Measurements from ENCODE around the gene SYNE2.

Gene SYNE2

DNA sequence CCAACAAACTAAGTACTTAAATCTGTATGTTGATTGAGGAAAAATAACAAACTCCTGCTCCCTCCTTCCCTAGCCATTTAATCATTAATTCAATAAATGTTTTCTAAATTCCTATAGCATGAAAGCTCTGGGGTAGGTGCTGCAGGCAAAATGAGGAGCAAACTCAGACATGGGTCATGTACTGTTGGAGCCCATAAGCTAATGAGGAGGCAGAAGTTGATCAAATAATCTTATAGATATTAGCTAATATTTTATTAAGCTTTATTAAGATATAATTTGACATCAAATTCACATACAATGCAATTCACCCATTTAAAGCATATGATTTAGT is 70.6 kb downstream of the SYNE2 start:
- in situ Hi-C loops (cut with MboI; ENCODE audit: low pct_unique_long_range_greater_than_20kb, low sequenced_read_pairs, unreplicated experiment), result no loop called here

DNA sequence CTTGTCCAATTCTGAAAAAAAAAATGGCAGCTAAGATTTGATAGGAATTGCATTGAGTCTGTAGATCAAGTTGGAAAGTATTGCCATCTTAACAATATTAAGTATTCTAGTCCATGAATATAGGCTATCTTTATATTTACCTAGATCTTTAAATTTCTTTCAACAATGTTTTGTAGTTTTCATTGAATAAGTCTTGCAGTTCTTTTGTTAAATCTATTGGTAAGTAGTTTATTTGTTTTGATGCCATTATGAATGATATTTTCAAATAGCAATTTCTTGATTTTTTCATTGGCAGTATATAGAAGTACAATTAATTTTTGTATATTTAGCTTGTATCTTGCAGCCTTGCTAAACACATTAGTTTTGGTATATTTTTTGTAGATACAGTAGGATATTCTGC is 71.6 kb downstream of the SYNE2 start:
- TF ChIP-seq, protein P1, sequence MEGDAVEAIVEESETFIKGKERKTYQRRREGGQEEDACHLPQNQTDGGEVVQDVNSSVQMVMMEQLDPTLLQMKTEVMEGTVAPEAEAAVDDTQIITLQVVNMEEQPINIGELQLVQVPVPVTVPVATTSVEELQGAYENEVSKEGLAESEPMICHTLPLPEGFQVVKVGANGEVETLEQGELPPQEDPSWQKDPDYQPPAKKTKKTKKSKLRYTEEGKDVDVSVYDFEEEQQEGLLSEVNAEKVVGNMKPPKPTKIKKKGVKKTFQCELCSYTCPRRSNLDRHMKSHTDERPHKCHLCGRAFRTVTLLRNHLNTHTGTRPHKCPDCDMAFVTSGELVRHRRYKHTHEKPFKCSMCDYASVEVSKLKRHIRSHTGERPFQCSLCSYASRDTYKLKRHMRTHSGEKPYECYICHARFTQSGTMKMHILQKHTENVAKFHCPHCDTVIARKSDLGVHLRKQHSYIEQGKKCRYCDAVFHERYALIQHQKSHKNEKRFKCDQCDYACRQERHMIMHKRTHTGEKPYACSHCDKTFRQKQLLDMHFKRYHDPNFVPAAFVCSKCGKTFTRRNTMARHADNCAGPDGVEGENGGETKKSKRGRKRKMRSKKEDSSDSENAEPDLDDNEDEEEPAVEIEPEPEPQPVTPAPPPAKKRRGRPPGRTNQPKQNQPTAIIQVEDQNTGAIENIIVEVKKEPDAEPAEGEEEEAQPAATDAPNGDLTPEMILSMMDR (IDR thresholded peaks at IDR 0.05; ENCODE audit: extremely low read depth, insufficient read depth, missing control alignments), result no peak
- no peak for DNase-seq (ENCODE audit: low spot score)
- in situ Hi-C loops (cut with MboI; ENCODE audit: low pct_unique_long_range_greater_than_20kb, low sequenced_read_pairs, unreplicated experiment), result no loop called here

More for the DNA sequence above, 70.6 kb downstream of the SYNE2 start:
- TF ChIP-seq, protein P1 (IDR thresholded peaks at IDR 0.05; ENCODE audit: extremely low read depth, insufficient read depth, missing control alignments), result no peak
- no peak for DNase-seq (ENCODE audit: low spot score)

DNA sequence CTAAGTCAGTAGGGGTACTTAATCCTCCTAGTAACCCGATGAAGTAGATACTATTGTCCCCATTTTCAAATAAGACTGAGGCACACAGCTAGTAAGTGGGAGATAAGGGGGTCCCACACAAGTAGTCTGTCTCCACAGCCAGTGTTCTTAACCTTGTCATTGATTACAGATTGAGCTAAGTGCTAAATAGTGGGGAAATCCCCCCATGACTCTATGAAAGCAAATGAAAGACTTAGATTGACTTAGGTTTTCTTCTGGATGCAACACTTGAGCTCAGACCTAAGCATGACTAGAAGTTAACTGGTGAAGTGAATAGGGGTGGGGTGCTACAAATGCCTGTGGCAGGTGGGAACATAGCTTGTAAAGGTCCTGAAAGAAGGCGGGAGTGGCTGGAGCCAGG is 73.8 kb downstream of the SYNE2 start:
- TF ChIP-seq, protein P1 (IDR thresholded peaks at IDR 0.05; ENCODE audit: extremely low read depth, insufficient read depth, missing control alignments), result no peak
- in situ Hi-C loops (cut with MboI; ENCODE audit: low pct_unique_long_range_greater_than_20kb, low sequenced_read_pairs, unreplicated experiment), result no loop called here
- no peak for DNase-seq (ENCODE audit: low spot score)

DNA sequence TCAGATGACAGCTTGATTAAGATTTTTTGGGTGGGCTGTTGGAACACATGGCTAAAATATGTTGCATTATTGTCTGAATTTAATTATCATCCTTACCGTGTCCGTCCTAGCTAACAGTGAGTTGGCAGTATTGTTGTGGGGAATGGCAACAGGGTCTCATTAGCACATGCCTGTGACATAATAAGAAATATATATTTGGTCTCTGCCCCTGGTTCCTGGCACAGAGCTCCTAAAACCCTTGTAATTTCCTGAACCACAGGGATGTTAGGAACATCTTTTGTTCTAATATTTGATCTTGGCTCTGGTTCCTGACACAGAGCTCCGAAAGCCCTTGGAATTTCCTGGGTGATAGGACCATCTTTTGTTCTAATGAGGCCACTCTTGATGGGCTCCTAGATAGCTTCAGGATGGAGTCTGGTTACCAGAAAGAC is 76.0 kb downstream of the SYNE2 start:
- TF ChIP-seq, protein P1 (IDR thresholded peaks at IDR 0.05; ENCODE audit: extremely low read depth, insufficient read depth, missing control alignments), result no peak
- in situ Hi-C loops (cut with MboI; ENCODE audit: low pct_unique_long_range_greater_than_20kb, low sequenced_read_pairs, unreplicated experiment), result no loop called here
- no peak for DNase-seq (ENCODE audit: low spot score)

DNA sequence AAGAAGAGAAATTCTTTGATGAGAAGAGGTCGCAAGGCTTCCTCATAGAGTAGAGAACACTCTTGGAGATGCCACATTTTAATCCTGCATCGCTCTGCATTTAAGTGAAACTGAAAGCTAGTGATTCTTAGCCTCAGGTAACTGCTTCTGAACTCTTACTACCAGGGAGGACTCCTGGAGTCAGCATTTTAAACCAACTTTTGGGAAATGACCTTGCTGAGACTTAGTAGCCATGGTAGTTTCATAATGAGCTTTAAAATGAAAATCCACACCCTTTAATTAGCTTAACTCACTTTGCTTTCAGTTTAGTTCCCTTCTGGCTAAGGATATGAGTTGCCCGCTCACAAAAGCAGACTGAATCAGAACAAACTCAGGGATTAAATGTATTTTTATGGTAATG is 80.3 kb downstream of the SYNE2 start:
- TF ChIP-seq, protein P1 (IDR thresholded peaks at IDR 0.05; ENCODE audit: extremely low read depth, insufficient read depth, missing control alignments), result no peak
- DNase-seq (ENCODE audit: low spot score), result no peak
- in situ Hi-C loops (cut with MboI; ENCODE audit: low pct_unique_long_range_greater_than_20kb, low sequenced_read_pairs, unreplicated experiment), result no loop called here

DNA sequence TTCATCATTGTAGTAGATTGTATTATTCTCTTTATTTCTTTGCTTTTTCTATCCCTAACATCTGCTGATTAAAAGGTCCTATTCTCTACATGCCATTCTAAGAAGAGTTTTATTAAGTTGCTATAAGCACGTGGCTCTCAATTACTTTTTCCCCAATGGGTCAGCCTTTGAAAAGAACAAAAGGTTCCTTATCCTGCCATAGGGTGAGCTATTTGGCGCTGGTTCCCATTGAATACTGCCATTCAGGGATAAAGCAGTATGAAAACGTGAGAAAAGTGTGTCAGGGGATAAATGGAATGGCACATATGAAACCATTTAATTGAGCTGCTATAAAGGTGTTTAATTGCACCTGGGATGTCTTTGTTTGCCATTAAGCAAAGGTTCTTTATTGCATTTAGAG is 80.9 kb downstream of the SYNE2 start:
- TF ChIP-seq, protein P1 (IDR thresholded peaks at IDR 0.05; ENCODE audit: extremely low read depth, insufficient read depth, missing control alignments), result no peak
- no peak for DNase-seq (ENCODE audit: low spot score)
- in situ Hi-C loops (cut with MboI; ENCODE audit: low pct_unique_long_range_greater_than_20kb, low sequenced_read_pairs, unreplicated experiment), result no loop called here

Measured in GM13977 (cell line).